Right lung (tissue), 5 donors: Measurements from ENCODE around the gene KRT74. TPM values are rescaled to one million over a fixed set of nuclear protein-coding genes. Genes with fewer than 3 reads are reported as not detected.

Source experiments
- DNase-seq, 2 donors: peaks; one replicate each; pipeline ENCODE4 v3.0.0-alpha.2; 2013
- polyA plus RNA-seq, 5 donors: library from polyadenylated mRNA; unstranded; fragments of 120-200 nt; gene quantifications; one replicate each; pipeline versions ENCODE4 v1.2.1 to v1.2.3, GENCODE V29; 2013; ENCODE audit warnings: inconsistent platforms in 1 of 5, low replicate concordance in 1 of 5; ENCODE audit not compliant: insufficient read length in 5 of 5, insufficient read depth in 1 of 5

KRT74 gene
- polyA plus RNA-seq, 5 donors = not detected

GRCh38 chr12:52521568-52522266 is 51.9 kb downstream of the KRT74 start:
- no peak for DNase-seq

DNA sequence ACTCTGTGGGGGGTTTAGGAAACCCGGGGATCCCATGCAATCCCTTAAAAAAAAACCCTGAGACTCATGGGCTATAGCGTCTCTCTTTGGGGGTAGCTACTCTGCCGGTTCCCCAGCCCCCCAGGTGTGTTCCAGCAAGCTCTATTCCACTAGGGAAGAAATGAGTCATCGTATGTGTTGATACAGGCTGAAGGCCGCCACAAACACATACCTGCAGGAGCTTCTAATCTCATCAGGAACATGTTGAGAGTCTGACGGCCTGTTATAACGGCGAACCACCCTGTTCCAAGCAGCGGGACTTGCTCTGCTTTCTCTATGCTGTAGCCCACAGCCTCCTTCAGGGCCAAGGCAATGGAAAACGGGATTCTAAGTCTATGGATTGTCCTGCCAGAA is 52.5 kb downstream of the KRT74 start:
- DNase-seq = no peak

GRCh38 chr12:52519826-52520662 is 53.6 kb downstream of the KRT74 start, which contains the start of gene KRT5:
TSS of gene KRT5 (minus strand) at chr12:52520394. CDS start at chr12:52520296, 98 bp downstream.
- no peak for DNase-seq

- DNase-seq = no peak
Observed at GRCh38 chr12:52519387-52519703, 54.3 kb downstream of the KRT74 start.

- DNase-seq = no peak
Observed at GRCh38 chr12:52518574-52519386, 54.9 kb downstream of the KRT74 start.

DNA sequence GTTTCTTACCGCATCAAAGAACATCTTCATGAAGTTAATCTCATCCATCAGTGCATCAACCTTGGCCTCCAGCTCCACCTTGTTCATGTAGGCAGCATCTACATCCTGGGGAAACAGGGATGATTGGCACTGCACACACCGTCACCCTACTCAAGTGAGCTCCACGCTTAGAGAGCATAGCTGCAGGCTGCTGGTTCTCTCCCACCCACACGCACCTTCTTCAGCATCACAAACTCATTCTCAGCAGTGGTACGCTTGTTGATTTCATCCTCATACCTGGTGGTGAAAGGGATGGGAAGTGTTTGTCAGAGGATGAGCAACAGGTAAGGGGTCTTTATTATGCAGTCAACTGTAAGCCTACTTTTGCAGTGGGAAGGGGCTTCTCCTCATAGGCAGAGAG is 55.8 kb downstream of the KRT74 start:
- no peak for DNase-seq

- no peak for DNase-seq
Observed at GRCh38 chr12:52517005-52517835, 56.4 kb downstream of the KRT74 start.

DNA sequence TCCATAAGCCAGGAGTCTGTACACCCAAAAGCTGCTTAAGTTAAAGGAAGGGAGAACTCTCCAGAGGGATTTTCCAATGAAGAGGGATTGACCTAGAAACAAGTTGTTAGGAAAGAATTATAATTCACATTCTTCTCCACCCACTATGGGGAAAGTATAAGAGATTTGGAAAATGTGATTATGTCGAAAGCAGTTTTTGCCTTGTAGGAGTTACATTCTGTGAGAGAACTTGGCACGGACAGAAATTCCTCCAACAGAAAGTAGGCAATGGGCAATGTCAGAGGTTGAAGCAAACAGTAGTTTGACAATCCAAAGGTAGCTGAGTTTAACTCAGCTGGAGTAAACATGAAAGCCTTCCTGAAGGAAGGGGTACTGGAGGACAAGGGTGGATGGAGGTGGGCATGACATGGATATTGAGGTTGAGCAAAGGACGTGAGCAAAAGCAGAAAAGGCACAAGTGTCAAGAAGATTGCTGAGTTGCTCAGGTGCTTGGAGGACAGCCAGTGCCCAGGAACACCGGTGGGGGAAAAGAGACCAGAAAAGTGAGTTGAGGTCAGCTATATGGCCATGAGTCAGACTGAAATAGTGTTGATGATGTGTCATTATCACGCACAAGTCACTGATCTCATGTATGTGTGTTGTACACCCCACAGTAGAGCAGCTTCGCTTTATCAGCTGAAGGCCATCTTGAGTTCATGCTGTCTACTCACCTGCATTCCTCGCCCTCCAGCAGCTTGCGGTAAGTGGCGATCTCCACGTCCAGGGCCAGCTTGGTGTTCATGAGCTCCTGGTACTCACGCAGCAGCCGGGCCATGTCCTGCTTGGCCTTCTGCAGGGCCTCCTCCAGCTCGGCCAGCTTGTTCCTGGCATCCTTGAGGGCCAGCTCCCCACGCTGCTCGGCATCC is 57.5 kb downstream of the KRT74 start:
- DNase-seq = no peak

Other genes with a start within 250 kb of the KRT74 start
- gene KRT85, start 206.4 kb downstream of the KRT74 start, polyA plus RNA-seq = under 1 TPM in 1 of 5 donors, not detected in 4; 0.06 TPM
- gene KRT84, start 188.2 kb downstream of the KRT74 start, polyA plus RNA-seq = not detected
- not detected for gene KRT82, start 167.5 kb downstream of the KRT74 start, polyA plus RNA-seq
- gene KRT75, start 139.5 kb downstream of the KRT74 start, polyA plus RNA-seq = not detected
- not detected for gene KRT6B, start 121.7 kb downstream of the KRT74 start, polyA plus RNA-seq
- gene KRT6C, start 100.0 kb downstream of the KRT74 start, polyA plus RNA-seq = under 1 TPM in 1 of 5 donors, not detected in 4; 0.08 TPM
- under 1 TPM in 1 of 5 donors, not detected in 4; 0.20 TPM for gene KRT6A, start 80.6 kb downstream of the KRT74 start, polyA plus RNA-seq
- gene KRT5, start 53.4 kb downstream of the KRT74 start, polyA plus RNA-seq = 1 to 10 TPM in 1 of 5 donors, under 1 TPM in 4; 0.29 to 1.0 (median 0.47) TPM
- under 1 TPM in 3 of 5 donors, not detected in 2; 0.06 to 0.12 (median 0.08) TPM for gene KRT71, start 20.7 kb downstream of the KRT74 start, polyA plus RNA-seq
- under 1 TPM; 0.09 to 0.46 (median 0.18) TPM for gene KRT72, start 27.6 kb upstream of the KRT74 start, polyA plus RNA-seq
- gene KRT73, start 44.7 kb upstream of the KRT74 start, polyA plus RNA-seq = under 1 TPM in 4 of 5 donors, not detected in 1; 0.10 to 0.19 (median 0.15) TPM
- gene KRT2, start 78.4 kb upstream of the KRT74 start, polyA plus RNA-seq = not detected
- gene KRT1, start 106.6 kb upstream of the KRT74 start, polyA plus RNA-seq = under 1 TPM; 0.25 to 0.81 (median 0.71) TPM
- not detected for gene KRT77, start 129.7 kb upstream of the KRT74 start, polyA plus RNA-seq
- not detected for gene KRT76, start 203.5 kb upstream of the KRT74 start, polyA plus RNA-seq
- gene KRT3, start 222.3 kb upstream of the KRT74 start, polyA plus RNA-seq = not detected
- 1 to 10 TPM; 1.3 to 6.2 (median 2.8) TPM for gene KRT4, start 240.3 kb upstream of the KRT74 start, polyA plus RNA-seq